GM23338 (cell line): Measurements from ENCODE around the gene DNAH9.

Experiments
- CREB1 ChIP-seq: fragments of 250-450 bp; sonication (Bioruptor Pico); IDR thresholded peaks from 2 replicates; pipeline ENCODE4 v1.5.0; 2020; ENCODE audit warnings: low read depth, mild to moderate bottlenecking, moderate library complexity
- EZH2 ChIP-seq: fragments of 200-600 bp; sonication (generic); IDR thresholded peaks from one replicate; pipeline ENCODE4 v1.8.0; 2017; ENCODE audit warnings: antibody characterized with exemption, mild to moderate bottlenecking, low read depth; ENCODE audit not compliant: unreplicated experiment
- NANOG ChIP-seq: IDR thresholded peaks from 2 replicates; pipeline ENCODE4 v1.6.1; 2016; ENCODE audit warnings: antibody characterized with exemption, borderline replicate concordance
- POLR2AphosphoS5 ChIP-seq: IDR thresholded peaks from 2 replicates; pipeline ENCODE4 v1.6.1; 2016; ENCODE audit warnings: antibody characterized with exemption, low read depth
- ZNF331 ChIP-seq: fragments of 250-450 bp; sonication (Bioruptor Pico); IDR thresholded peaks from 2 replicates; pipeline ENCODE4 v1.5.0; 2020; ENCODE audit warnings: low read depth, mild to moderate bottlenecking, moderate library complexity
- TF ChIP-seq, protein P1 (sequence below), 2 experiments: fragments of 200-600 bp in 1 of 2; sonication (generic) in 1 of 2; conservative IDR thresholded peaks; 2 replicates each; pipeline versions ENCODE4 v1.5.1 to v1.6.1; 2016 to 2017; ENCODE audit warnings: antibody characterized with exemption in 2 of 2, low read depth in 2 of 2, mild to moderate bottlenecking in 2 of 2, moderate library complexity in 1 of 2
- TF ChIP-seq, protein P2 (sequence below): IDR thresholded peaks from one replicate; pipeline ENCODE4 v1.6.1; 2018; ENCODE audit warnings: antibody characterized with exemption; ENCODE audit not compliant: unreplicated experiment

DNA sequence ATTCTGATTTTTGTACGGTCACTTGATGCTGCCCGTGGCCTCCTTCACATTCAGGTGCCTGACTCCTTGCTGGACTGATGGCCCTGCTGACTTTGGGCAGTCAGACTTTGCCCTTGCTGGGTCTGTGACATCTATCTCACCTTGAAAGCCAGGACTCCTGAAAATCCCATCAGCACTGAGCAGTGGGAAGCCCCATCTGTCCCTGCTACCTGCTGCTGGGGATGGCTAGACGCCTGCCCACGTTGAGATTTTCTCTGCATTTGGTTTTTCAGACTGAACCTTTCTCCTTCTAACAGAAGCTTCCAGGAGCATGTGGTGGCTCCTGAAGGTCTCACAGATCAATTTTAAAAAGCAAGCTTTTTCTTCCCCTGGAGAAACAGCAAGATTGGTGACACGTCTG, 409.2 kb downstream of the DNAH9 start:
- TF ChIP-seq EZH2 = no peak
- TF ChIP-seq, protein P1, sequence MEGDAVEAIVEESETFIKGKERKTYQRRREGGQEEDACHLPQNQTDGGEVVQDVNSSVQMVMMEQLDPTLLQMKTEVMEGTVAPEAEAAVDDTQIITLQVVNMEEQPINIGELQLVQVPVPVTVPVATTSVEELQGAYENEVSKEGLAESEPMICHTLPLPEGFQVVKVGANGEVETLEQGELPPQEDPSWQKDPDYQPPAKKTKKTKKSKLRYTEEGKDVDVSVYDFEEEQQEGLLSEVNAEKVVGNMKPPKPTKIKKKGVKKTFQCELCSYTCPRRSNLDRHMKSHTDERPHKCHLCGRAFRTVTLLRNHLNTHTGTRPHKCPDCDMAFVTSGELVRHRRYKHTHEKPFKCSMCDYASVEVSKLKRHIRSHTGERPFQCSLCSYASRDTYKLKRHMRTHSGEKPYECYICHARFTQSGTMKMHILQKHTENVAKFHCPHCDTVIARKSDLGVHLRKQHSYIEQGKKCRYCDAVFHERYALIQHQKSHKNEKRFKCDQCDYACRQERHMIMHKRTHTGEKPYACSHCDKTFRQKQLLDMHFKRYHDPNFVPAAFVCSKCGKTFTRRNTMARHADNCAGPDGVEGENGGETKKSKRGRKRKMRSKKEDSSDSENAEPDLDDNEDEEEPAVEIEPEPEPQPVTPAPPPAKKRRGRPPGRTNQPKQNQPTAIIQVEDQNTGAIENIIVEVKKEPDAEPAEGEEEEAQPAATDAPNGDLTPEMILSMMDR (conservative IDR thresholded peaks at IDR 0.05; ENCODE audit: low read depth in 2 of 2) = no peak
- TF ChIP-seq POLR2AphosphoS5 = no peak
- TF ChIP-seq, protein P2, sequence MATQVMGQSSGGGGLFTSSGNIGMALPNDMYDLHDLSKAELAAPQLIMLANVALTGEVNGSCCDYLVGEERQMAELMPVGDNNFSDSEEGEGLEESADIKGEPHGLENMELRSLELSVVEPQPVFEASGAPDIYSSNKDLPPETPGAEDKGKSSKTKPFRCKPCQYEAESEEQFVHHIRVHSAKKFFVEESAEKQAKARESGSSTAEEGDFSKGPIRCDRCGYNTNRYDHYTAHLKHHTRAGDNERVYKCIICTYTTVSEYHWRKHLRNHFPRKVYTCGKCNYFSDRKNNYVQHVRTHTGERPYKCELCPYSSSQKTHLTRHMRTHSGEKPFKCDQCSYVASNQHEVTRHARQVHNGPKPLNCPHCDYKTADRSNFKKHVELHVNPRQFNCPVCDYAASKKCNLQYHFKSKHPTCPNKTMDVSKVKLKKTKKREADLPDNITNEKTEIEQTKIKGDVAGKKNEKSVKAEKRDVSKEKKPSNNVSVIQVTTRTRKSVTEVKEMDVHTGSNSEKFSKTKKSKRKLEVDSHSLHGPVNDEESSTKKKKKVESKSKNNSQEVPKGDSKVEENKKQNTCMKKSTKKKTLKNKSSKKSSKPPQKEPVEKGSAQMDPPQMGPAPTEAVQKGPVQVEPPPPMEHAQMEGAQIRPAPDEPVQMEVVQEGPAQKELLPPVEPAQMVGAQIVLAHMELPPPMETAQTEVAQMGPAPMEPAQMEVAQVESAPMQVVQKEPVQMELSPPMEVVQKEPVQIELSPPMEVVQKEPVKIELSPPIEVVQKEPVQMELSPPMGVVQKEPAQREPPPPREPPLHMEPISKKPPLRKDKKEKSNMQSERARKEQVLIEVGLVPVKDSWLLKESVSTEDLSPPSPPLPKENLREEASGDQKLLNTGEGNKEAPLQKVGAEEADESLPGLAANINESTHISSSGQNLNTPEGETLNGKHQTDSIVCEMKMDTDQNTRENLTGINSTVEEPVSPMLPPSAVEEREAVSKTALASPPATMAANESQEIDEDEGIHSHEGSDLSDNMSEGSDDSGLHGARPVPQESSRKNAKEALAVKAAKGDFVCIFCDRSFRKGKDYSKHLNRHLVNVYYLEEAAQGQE = no peak
- no peak for TF ChIP-seq CREB1 (CRISPR knock-in tag)
- TF ChIP-seq NANOG = no peak
- TF ChIP-seq ZNF331 (CRISPR knock-in tag) = no peak
